Measurements from ENCODE around the gene UPP1.
"Not testable (repeated sequence)": the region's sequence is repeated elsewhere in the genome, so short reads cannot be mapped to it uniquely, and the experiment has no call there.

UPP1 gene

DNA sequence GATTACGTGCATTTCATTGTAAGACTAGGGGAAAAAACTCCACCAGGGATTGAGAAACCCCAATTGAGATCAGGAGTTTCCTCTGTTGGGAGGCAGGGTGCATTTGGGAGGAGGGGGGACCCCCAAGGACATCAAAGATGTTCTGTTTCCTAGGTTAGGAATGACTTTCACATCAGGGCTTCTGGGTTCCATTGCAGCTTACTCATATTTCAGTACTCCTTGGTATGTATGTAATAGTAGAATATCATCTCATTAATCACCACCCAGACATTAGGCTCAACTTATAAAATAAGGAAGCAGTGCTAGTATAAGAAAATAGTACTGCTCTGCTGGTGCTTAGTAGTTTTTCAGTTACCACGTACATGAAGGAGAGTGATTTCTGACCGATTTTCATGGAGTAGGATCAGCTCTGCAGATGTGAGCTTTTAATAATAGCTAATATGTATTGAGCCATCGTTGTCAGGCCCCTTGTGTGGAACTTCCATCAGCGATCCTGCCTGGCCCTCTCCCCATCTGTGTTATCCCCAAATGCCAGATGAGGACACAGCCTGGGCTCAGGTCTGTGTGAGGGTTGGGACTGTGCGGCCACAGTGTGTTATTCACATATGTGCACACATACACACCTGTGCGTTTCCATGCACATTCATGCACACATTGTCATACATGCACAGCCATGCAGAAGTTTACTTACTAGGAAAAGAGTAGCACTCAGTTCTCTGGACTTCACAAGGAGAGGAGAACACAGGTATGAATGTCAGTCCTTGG lies 23.5 kb downstream of the UPP1 start:
- DNase-seq: no peak

DNA sequence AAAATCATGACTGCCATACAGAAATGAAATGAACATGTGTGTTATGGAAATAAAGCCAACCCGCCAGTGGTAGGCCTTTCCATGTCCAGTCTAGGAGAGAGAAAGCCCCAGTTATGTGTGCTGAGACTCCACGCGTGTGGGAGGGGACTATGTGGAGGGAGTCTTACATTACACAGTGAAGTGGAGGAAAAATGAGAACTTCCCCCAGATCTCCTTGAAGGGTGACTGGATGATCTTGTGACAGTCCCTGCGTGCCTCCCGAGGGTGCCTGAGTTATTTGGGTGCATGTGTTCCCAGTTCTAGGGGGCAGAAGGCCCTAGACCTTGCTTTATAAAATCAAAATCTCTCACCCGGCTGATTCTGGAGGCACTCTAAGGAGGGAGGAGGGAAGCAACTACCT lies 24.2 kb downstream of the UPP1 start:
- no peak for DNase-seq

DNA sequence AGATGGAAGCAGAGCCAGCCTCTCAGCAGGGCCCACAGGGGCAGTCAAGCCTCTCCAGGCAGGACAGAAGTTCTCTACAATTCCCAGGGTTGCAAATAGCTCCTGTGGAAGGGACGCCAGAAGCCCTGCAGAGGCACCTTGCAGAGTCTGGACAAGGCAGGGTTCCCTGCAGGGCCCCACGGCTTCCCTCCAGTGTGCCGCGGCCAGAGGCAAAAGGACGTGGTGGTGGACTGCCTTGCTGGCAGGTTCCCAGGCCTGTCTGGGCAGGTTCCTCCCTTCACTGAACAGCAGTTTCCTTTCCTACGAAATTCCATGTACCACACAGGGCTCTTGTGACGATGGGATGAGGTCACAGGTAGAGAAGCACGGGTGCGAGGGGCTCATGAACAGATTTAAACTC lies 25.1 kb downstream of the UPP1 start:
- no peak for DNase-seq

DNA sequence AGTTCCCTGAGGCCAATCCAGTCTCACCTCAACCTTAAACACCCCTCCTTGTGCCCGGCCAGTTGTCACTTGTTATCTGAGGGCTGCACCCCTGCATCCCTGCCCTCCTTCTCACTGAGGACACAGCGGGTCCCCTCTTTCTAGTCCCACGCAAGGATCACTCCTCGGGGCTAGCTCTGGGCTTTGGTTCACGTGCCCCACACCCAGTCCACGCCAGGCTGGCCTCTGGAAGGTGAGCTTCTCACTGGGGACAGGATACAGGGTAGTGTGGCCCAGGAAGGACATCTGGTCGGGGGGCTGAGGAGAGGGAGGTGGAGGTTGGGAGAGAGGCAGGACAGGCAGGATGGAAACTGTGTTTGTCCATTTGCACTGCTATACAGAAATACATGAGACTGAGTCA lies 25.5 kb downstream of the UPP1 start:
- no peak for DNase-seq

DNA sequence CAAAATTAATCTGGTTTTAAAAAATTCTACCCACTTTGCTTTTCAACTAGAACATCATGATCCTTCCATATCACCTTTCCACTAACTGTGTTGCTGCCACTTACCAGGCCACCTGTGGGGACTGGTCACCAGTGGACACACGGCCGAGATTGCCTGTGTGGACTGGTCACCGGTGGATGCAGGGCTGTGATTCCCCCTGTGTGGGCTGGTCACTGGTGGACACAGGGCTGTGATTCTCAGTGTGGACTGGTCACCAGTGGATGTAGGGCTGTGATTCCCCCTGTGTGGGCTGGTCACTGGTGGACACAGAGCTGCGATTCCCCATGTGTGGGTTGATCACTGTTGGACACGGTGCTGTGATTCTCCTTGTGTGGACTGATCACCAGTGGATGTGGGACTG lies 27.0 kb downstream of the UPP1 start:
- no peak for DNase-seq

DNA sequence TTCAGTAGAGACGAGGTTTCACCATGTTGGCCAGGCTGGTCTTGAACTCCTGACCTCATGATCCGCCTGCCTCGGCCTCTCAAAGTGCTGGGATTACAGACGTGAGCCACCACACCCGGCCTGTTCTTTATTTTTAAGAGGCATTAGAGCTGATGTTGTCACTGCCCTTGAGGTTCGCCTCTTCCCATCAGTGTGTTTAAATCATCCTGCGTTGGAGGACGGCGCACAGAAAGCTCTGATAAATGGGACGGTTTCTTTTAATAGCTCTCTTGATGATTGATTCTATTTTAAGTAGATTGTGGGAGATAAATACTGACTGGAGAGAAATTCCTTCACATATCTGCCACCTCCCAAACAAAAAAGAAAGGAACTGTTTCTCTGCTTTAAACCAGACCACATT lies 29.0 kb downstream of the UPP1 start:
- no peak for DNase-seq

DNA sequence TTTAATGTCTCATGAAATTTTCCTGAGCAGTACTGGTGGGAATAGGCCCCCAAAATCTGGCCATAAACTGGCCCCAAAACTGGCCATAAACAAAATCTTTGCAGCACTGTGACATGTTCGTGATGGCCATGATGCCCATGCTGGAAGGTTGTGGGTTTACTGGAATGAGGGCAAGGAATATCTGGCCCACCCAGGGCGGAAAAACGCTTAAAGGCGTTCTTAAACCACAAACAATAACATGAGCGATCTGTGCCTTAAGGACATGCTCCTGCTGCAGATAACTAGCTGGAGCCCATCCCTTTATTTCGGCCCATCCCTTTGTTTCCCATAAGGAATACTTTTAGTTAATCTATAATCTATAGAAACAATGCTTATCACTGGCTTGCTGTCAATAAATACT lies 31.5 kb downstream of the UPP1 start:
- DNase-seq: not testable (repeated sequence)

DNA sequence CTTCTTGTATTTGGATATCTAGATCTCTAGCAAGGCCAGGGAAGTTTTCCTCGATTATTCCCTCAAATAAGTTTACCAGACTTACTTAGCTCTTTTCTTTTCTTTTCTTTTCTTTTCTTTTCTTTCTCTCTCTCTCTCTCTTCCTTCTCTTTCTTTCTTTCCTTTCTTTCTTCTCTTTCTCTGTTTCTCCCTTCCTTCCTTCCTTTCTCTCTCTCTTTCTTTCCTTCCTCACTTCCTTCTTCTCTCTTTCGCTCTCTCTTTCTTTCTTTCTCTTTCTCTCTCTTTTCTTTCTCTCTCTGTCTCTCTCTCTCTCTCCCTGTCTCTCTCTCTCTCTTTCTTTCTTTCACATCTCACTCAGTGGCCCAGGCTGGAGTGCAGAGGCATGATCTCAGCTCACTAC lies 37.0 kb downstream of the UPP1 start:
- DNase-seq: no peak

DNA sequence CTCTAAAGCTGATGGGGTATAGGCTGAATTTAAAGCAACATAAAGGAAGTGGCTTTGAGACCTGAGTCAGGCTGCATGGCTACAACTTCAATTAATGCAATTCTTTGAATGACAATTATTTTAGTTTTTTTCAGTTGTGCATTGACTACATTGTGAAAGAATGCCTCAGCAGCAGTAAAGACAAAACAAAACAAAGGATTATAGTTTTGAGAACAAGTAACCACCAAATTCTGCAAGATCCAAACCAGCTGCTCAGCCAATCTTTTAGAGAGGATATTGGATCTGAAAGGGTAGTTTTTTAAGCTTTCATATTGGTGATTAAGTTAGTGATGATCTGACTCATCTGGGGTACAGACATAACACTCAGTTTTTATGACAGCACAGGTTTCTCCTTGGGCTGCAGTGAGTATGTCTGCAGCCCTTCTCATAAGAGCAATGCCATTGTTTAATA lies 41.6 kb downstream of the UPP1 start:
- no peak for DNase-seq

DNA sequence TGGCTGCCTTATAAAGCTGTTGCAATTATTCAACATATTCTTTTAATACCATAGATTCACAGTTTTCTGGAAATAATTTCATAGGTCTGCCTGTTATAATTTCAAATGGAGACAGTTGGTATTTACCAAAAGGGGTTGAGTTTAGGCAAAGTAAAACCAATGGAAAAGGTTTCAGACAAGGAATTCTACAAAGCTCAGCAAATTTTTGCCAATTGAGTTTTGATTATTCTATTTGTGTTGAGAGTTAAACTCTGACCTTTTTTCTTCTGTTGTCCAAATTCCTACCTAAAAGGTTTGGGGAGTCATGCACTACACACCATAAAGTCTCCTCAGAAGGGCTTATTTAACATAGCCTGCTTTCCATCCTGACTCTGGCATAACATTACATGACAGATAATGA lies 43.7 kb downstream of the UPP1 start:
- DNase-seq: no peak

DNA sequence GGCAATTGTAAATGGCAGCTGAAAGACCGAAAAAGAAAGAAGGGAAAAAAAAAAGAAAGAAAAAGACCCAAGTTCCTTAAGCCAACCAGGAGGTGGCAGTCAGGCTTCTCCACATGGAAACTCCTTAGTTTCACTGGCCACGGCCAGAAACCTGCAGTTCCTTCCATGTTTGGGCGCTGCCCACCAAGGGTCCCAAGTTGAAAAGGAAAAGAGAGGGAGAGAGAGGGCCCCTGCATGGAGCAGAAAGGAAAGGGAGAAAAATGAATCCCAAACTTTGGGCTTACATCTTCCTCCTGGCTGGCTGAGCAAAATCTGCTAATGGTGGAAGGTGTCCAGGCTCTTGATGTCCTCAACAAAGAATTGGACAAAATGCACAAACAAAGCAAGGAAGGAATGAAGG lies 50.4 kb downstream of the UPP1 start:
- no peak for DNase-seq

DNA sequence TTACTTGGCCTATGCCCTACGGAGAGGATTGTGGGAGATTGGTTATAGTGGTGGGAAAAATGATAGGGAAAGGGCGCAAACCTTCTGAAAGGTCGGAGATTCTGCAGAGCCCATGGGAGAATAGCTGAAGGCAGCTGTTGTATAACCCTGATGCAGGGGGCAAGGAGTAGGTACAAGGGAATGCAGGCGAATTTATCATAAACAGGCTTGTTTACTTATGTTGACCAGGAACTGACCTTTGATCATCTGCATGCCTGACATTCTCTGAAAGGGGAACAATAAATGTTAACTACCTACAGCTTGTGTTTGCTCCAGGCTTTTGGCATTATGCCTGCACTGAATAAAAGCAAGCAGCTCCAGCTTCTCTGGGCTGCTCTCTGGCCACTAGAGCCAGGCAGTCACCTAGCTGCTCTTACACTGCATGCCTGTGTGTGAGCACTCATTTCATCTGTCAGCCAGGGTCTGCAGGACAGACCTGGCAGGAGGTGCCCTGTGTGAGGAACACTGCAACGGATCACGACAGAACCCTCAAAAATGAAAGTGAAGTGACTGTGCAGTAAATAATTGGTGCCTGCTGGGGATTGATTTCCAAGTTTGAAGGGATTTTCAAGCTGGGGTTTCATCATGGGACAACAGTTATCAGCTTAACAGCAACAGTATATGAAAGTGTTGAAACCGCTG lies 51.1 kb downstream of the UPP1 start:
- no peak for DNase-seq

DNA sequence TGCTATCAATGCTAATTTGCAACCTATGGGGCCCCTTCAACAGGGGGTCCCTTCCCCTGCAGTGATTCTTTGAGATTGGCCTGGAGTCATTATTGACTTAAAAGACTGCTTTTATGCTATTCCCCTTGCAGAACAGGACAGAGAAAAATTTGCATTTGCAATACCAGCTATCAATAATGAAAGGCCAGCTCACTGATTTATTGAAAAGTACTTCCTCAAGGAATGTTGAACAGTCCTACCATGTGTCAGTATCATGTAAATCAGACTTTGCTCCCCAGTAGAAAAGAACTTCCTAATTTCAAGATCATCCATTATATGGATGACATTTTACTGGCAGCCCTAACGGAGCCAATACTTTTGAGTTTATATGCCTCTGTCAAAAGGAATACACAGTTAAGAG lies 52.5 kb downstream of the UPP1 start:
- DNase-seq: no peak

DNA sequence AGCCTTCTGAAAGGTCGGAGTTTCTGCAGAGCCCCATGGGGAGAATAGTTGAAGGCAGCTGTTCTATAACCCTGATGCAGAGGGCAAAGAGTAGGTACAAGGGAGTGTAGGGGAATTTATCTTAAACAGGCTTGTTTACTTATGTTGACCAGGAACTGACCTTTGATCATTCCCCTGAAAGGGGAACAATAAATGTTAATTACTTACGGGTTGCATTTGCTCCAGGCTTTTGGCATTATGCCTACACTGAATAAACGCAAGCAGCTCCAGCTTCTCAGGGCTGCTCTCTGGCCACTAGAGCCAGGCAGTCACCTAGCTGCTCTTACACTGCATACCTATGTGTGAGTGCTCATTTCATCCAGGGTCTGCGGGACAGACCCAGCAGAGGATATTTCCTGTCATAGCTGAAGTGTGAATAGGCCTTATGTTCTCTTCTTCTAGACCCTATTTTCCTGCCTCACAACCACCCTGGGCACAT lies 55.3 kb downstream of the UPP1 start:
- DNase-seq: no peak

DNA sequence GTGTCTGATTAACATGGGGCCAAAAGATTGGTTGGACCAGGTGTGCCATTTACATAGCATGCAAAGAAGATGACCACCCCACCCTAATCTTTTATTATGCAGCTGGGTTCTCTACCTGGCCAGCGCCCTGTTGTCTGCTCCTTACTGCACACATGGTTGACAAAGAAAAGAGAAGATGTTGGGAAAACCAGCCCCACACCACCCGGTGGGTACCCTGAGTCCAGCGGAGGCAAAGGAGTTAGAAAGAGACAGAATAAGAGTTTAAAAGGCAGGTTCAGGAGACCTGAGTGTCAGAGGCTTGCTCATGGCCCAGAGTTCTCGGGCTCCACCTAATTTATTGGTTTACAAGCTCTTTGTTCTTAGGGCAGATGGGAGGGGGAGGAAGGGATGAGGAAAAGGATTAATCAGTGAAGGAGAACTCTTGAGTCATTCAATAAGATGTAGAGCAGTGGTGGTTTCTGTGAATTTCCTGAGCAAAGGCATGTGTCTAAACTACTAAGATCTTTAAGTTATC lies 58.1 kb downstream of the UPP1 start:
- DNase-seq: no peak

DNA sequence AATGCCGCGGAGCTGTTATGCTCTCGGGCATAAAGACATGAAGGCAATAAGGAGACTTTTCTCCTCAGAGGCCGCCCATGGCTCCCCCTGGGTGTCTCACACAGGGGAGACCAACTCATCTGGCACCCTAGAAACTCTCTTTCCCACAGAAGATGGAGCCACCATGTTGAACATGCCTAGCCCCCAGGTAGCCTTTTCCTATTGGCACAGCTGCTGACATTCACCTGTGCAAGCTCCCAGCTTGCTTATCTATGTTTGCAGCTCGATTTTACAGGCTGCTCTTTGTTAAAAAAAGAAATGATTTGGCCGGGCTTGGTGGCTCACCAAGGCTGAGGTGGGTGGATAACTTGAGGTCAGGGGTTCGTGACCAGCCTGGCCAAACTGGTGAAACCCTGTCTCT lies 58.6 kb downstream of the UPP1 start:
- not testable (repeated sequence) for DNase-seq

DNA sequence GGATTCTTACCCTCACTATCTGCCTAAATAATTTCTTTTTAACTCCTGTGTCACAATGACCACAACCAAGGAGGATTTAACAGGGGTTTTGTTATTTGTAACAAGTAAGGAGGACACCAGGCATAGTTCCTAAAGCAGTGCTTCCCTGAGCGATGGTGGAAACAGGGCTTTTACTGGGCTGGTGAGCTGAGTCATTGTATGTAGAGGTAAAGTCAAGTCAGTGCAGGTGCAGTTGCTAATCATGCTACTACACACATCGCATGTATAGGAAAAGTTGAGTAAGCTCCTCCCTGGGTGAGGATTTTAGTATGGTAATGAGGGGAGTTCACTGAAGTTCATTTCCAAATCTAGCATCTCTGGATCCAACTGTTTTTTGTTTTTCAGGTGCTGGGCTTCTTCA lies 59.2 kb downstream of the UPP1 start:
- DNase-seq: no peak

DNA sequence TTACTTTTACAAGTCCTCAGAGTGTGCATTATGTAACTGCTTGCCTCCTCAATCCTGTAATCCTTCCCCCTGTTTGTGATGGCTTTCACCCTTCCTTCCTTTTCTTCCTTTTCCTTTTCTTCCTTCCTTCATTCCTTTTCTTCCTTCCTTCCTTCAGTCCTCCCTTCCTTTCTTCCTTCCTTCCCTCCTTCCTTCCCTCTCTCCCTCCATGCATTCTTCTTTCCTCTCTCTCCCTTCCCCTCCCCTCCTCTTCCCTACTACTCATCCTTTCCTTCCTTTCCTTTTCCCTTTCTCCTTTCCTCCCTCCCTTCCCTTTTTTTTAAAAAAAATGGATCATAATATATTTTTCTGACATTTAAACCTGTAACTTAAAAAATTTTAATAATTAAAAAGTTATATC lies 60.0 kb downstream of the UPP1 start:
- DNase-seq: no peak

DNA sequence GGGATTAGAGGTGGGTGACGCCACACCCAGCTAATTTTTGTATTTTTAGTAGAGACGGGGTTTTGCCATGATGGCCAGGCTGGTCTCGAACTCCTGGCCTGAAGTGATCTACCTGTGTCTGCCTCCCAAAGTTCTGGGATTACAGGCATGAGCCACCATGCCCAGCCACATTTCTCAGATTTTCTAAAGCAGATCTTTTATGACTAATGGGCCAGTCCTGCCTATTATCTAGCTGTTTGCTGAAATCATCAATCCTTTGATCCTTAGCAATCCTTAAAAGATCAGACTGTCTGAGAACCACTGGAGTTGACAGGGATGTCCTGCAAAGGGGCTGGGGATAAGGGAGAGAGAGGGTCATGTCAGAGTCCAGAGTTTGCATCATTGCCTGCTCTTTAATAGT lies 61.0 kb downstream of the UPP1 start:
- no peak for DNase-seq

DNA sequence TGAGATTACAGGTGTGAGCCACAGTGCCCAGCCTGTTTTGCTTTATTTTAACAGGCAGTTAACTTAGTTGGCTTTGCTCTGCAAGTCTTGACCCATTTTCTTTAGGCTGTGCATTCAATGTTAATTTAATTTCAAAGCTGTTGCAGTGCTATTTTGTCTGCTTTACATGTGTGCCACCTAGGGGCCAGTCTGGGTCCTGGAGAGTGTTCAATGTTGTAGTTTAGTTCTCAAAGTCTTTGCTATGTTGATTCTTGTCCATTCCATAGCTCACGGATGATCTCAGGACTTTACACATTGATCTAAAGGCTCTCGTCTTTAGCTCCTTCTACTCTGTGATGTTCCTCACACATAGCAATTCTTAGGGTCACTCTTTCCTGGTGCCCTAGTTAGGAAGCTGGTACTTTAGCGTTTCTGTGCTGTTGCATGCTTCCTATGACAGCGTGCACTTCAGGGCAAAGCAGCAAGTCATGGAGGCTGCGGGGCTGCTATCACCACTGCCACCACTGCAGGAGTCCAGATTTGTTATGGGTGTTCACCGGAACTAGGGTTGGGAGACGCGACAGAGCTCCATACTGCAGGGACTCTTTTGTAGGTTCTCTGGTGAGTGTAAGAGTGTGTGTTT lies 65.8 kb downstream of the UPP1 start:
- no peak for DNase-seq

All from DMS79 (cell line).